ENCODE measurements around the gene PRKCA.

PRKCA gene

DNA sequence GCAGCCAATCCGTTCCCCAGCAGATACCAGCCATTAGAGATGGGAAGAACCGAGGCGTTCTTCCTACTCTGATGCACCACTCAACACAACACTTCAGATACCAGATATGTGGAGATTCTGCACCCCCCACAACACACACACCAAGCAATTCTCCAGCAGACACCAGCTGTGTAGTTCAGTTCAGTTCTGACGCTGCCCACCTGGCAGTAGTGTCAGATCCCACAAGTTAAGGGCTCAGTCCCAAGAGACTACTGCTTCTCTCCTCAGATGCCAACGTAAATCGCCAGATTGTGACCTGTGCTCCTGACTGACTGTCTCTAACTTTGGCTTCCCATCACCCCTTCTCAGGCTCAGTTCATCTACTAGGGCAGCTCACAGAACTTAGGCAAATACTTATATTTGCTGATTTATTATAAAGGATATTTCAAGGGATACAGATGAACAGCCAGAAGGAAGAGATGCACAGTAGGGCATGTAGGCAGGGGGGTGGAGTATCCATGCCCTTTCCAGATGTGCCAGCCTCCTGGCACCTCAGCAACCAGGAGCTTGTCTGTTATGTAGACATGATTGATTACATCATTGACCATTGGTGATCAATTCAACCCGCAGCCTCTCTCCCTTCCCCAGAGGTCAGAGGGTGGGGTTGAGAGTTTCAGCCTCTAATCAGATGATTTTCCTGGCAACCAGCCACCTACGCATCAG, 110.6 kb downstream of the PRKCA start:
- DNase-seq: no peak

GRCh38 chr17:66413559-66414520, 111.4 kb downstream of the PRKCA start:
- DNase-seq: no peak

- DNase-seq: no peak
These were observed 112.3 kb downstream of the PRKCA start for GRCh38 chr17:66414561-66415175.

GRCh38 chr17:66415366-66416206, 113.2 kb downstream of the PRKCA start:
- DNase-seq: no peak

- DNase-seq: no peak
These were observed 114.0 kb downstream of the PRKCA start for GRCh38 chr17:66416207-66416940.

DNA sequence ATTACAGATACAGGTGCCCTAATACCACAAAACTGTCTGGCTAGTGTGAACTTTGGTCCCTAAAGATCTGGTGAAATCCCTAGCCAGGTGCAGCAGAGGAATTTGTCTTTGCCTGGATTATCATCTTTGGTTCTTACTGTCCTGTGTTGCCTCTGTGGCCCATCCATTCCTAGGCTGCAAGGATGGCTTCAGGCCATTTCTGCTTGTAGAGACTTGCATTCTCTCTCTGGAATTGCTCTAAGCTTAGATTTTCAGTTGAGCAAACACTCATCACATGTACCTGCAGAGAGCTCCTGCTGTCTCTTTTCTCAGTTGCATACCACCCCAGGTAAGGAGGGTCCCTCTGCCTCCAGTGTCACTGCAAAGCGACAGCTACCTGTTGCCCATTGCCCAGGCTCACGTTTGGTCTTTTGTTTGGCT, 114.9 kb downstream of the PRKCA start:
- no peak for DNase-seq

- no peak for DNase-seq
These were observed 118.6 kb downstream of the PRKCA start for GRCh38 chr17:66420961-66421371.

- DNase-seq: no peak
These were observed 119.8 kb downstream of the PRKCA start for GRCh38 chr17:66422186-66422585.

- peak in 1 of 58 donors; percentile 16 for DNase-seq
These were observed 120.9 kb downstream of the PRKCA start for GRCh38 chr17:66423056-66423955.

- no peak for DNase-seq
These were observed 123.5 kb downstream of the PRKCA start for GRCh38 chr17:66425756-66426396.

- no peak for DNase-seq
These were observed 124.1 kb downstream of the PRKCA start for GRCh38 chr17:66426397-66427033.

DNA sequence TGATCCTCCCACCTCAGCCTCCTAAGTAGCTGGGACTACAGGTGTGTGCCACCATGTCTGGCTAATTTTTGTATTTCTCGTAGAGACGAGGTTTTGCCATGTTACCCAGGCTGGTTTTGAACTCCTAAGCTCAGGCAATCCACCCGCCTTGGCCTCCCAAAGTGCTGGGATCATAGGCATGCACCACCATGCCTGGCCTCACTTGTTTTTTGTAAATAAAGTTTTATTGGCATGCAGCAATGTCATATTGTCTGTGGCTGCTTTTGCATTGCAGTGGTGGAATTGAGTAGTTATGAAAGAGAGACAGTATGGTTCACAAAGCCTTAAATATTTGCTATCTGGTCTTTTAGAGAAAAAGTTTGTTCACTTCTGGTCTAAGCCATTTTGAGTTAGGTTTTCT, 124.7 kb downstream of the PRKCA start:
- DNase-seq: no peak

- DNase-seq: no peak
These were observed 127.3 kb downstream of the PRKCA start for GRCh38 chr17:66429680-66430079.

DNA sequence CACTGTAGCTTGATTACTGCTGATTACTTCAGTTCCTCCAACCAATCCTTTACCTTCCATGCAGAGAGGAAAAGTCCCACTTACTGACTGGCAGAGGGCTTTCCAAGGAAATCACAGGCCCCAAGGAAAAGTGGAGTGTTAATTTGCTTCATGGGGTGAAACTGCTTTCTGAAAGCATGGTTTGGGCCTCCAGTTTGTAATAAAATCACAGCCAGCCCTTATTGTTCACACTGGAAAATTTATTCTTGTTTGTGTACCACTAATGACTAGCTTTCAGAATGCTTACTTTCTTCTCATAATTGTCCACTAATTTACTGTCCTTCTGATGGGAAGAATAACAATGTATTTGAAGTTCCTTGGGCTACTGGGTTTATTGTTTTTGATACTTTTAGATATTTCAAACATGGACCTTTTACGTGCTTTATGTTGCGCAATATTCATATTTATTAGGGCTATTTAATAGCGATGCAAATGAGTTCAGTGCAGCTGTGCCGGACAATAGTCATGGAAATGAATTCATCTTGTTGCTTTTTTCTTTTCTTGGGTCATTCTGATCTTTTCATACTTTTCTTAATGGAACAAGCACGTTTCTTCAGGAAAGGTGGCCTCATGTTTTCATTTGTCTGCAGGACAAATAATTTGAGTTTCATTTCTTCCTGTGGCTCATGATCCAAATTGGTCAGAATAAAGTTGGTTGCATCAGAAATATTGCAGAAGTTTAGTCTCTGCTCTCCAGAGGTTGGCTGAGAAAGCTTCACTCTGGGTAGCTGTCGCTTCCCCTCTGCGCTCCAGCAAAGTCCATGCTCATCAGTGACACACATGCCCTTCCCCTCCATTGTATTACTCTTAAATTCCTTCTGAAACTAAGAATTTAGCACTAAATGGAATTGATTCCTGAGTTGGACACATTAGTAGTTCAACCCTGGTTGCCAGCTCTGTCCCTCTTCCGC, 128.7 kb downstream of the PRKCA start:
- no peak for DNase-seq

DNA sequence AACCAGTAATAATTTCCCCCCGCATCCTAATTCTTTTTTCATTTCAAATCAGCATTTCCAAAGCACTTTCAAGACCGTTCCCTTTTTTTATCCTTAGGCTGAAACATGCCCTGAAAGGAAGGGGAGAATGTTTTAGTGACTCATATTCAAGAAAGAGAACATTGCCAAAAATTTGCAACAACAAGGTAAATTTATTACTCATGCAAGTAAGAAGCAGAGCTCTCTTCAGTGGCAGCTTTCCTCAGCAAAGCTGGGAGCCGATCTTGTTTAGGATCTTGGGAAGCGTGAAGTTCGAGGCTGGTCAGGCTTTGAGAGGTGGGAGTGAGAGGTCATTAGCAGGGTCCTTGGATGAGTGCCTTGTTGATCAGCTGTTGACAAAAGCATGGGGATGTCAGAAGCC, 129.5 kb downstream of the PRKCA start:
- no peak for DNase-seq

GRCh38 chr17:66432411-66432957, 130.1 kb downstream of the PRKCA start:
- no peak for DNase-seq
